ENCODE data around the gene MYH9.

Gene MYH9

GRCh38 chr22:36294293-36294620, 93.5 kb downstream of the MYH9 start:
- H3K79me2 ChIP-seq (ENCODE audit: insufficient read depth, low read length) = peaks cover 3% of the 10 kb centered on the region; the same call in 1 of the 2 replicates
- peaks cover 33% of the 10 kb centered on the region for H3K36me3 ChIP-seq (ENCODE audit: low read length)
- no peaks in the 10 kb centered on the region for H3K9me3 ChIP-seq (ENCODE audit: insufficient read depth, low read length)
- no peak overlapping the region for H3K27ac ChIP-seq (ENCODE audit: low read depth, low read length)
- TF ChIP-seq CTCF (IDR thresholded peaks at IDR 0.05; ENCODE audit: insufficient read depth, low read length, poor library complexity, severe bottlenecking) (no peak), EZH2phosphoT487 (conservative IDR thresholded peaks at IDR 0.05; ENCODE audit: low read length) (no peak)
- H3K9ac ChIP-seq (ENCODE audit: low read length) = no peak overlapping the region
- H3K9me2 ChIP-seq (replicated peaks; ENCODE audit: insufficient read depth, low read length) = no peaks in the 10 kb centered on the region
- H3K4me2 ChIP-seq (ENCODE audit: low read depth, low read length, poor library complexity, severe bottlenecking) = no peak overlapping the region
- no peaks in the 10 kb centered on the region for H3K27me3 ChIP-seq (ENCODE audit: low read length)
- H2AFZ ChIP-seq (ENCODE audit: low read depth, low read length, severe bottlenecking) = no peak overlapping the region
- H3K4me3 ChIP-seq (ENCODE audit: insufficient read depth, low read length, poor library complexity, severe bottlenecking) = no peak overlapping the region
- H3F3A ChIP-seq (ENCODE audit: insufficient read depth) = no peaks in the 10 kb centered on the region
- no peaks in the 10 kb centered on the region for H4K20me1 ChIP-seq (ENCODE audit: low read depth, low read length)

DNA sequence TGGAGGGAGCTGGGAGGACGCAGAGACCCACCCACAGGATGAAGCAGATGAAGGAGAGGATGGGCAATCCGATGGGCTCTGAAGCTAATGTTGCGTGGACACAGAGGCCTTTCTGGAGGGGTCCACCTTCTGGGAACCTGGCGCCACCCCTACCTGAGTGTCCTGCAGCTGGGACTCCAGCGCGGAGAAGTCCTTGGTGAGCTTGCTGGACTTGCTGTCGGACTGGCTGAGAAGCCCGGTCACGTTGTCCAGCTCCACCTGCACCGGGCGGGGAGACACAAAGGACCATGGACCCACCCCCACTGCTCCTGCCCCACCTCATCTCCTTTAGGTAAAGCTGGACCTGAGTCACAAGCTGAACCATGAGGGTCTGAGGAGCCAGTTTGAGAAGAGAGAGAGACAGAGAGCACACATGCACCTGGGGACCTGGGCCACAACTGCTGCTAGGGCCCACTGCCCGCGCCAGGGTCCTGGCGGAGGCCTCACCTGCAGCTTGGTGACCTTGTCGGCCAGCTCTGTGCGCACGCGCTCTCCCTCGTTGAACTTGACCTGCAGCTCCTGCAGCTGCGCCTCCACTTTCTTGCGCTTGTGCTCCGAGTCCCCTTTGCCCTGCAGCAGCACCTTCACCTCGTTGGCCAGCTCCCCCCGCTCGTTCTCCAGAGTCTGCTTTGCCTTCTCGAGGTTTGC, 94.0 kb downstream of the MYH9 start:
- Histone ChIP-seq H3K9me3 (ENCODE audit: insufficient read depth, low read length) (no peaks in the 10 kb centered on the region), H3K9me2 (replicated peaks; ENCODE audit: insufficient read depth, low read length) (no peaks in the 10 kb centered on the region), H3K36me3 (ENCODE audit: low read length) (peaks cover 33% of the 10 kb centered on the region), H3K79me2 (ENCODE audit: insufficient read depth, low read length) (peaks cover 3% of the 10 kb centered on the region; the same call in 1 of the 2 replicates), H3K9ac (ENCODE audit: low read length) (no peak overlapping the region), H3K27me3 (ENCODE audit: low read length) (no peaks in the 10 kb centered on the region), H3K4me2 (ENCODE audit: low read depth, low read length, poor library complexity, severe bottlenecking) (no peak overlapping the region), H4K20me1 (ENCODE audit: low read depth, low read length) (no peaks in the 10 kb centered on the region), H2AFZ (ENCODE audit: low read depth, low read length, severe bottlenecking) (no peak overlapping the region), H3K27ac (ENCODE audit: low read depth, low read length) (no peak overlapping the region), H3K4me3 (ENCODE audit: insufficient read depth, low read length, poor library complexity, severe bottlenecking) (no peak overlapping the region), H3F3A (ENCODE audit: insufficient read depth) (no peaks in the 10 kb centered on the region)
- TF ChIP-seq CTCF (IDR thresholded peaks at IDR 0.05; ENCODE audit: insufficient read depth, low read length, poor library complexity, severe bottlenecking) (no peak), EZH2phosphoT487 (conservative IDR thresholded peaks at IDR 0.05; ENCODE audit: low read length) (no peak)

- H4K20me1 ChIP-seq (ENCODE audit: low read depth, low read length) = no peaks in the 10 kb centered on the region
These were observed 94.8 kb downstream of the MYH9 start for GRCh38 chr22:36292823-36293530.

More at GRCh38 chr22:36292823-36293530, 94.8 kb downstream of the MYH9 start:
- Histone ChIP-seq H3K4me2 (ENCODE audit: low read depth, low read length, poor library complexity, severe bottlenecking) (no peak overlapping the region), H3K79me2 (ENCODE audit: insufficient read depth, low read length) (peaks cover 3% of the 10 kb centered on the region; the same call in 1 of the 2 replicates), H3K9ac (ENCODE audit: low read length) (no peak overlapping the region), H2AFZ (ENCODE audit: low read depth, low read length, severe bottlenecking) (no peak overlapping the region), H3K4me3 (ENCODE audit: insufficient read depth, low read length, poor library complexity, severe bottlenecking) (no peak overlapping the region), H3F3A (ENCODE audit: insufficient read depth) (no peaks in the 10 kb centered on the region), H3K27ac (ENCODE audit: low read depth, low read length) (no peak overlapping the region), H3K27me3 (ENCODE audit: low read length) (no peaks in the 10 kb centered on the region), H3K9me3 (ENCODE audit: insufficient read depth, low read length) (no peaks in the 10 kb centered on the region), H3K9me2 (replicated peaks; ENCODE audit: insufficient read depth, low read length) (no peaks in the 10 kb centered on the region), H3K36me3 (ENCODE audit: low read length) (peaks cover 33% of the 10 kb centered on the region)
- no peak for TF ChIP-seq CTCF (IDR thresholded peaks at IDR 0.05; ENCODE audit: insufficient read depth, low read length, poor library complexity, severe bottlenecking)
- no peak for TF ChIP-seq EZH2phosphoT487 (conservative IDR thresholded peaks at IDR 0.05; ENCODE audit: low read length)

Data from SU-DHL-6 (cell line).